HepG2 (cell line): ENCODE results near the gene AJM1. TPM values are rescaled to one million over a fixed set of nuclear protein-coding genes. Genes with fewer than 3 reads are reported as not detected.

ENCODE experiments used
- ARID4A ChIP-seq: sonication (generic); formaldehyde crosslinking; IDR thresholded peaks from 2 replicates; pipeline ENCODE4 v1.5.0; 2020; ENCODE audit warnings: mild to moderate bottlenecking, missing genetic modification reagents, borderline replicate concordance
- BRF2 ChIP-seq: sonication (generic); formaldehyde crosslinking; IDR thresholded peaks from 2 replicates; pipeline ENCODE4 v1.8.1; 2022; ENCODE audit warnings: mild to moderate bottlenecking, missing genetic modification reagents
- HOXA5 ChIP-seq: sonication (generic); formaldehyde crosslinking; IDR thresholded peaks from 2 replicates; pipeline ENCODE4 v1.4.0; 2020; ENCODE audit warnings: missing genetic modification reagents
- MED8 ChIP-seq: sonication (generic); formaldehyde crosslinking; IDR thresholded peaks from 2 replicates; pipeline ENCODE4 v1.8.1; 2023; ENCODE audit warnings: mild to moderate bottlenecking, missing genetic modification reagents; ENCODE audit not compliant: insufficient replicate concordance
- SP140L ChIP-seq: sonication (generic); formaldehyde crosslinking; IDR thresholded peaks from 2 replicates; pipeline ENCODE4 v1.4.0; 2020; ENCODE audit warnings: missing genetic modification reagents, borderline replicate concordance
- TGIF2 ChIP-seq: IDR thresholded peaks from 2 replicates; pipeline ENCODE4 v1.6.1; 2016; ENCODE audit warnings: control low read depth, missing compliant biosample characterization
- ZNF550 ChIP-seq: sonication (generic); formaldehyde crosslinking; IDR thresholded peaks from 2 replicates; pipeline ENCODE4 v1.4.0; 2020; ENCODE audit warnings: mild to moderate bottlenecking, missing genetic modification reagents, borderline replicate concordance
- ZNF556 ChIP-seq: sonication (generic); formaldehyde crosslinking; IDR thresholded peaks from 2 replicates; pipeline ENCODE4 v1.4.0; 2020; ENCODE audit warnings: mild to moderate bottlenecking, missing genetic modification reagents, borderline replicate concordance
- ZNF792 ChIP-seq: IDR thresholded peaks from 2 replicates; pipeline ENCODE4 v1.6.1; 2016
- polyA plus RNA-seq, 8 experiments: library from polyadenylated mRNA; depleted of rRNA in 3 of 8; stranded (reverse) in 7 of 8; unstranded in 1 of 8; fragments of >200 nt; fragmentation: Illumina TruSeq in 4 of 8; extraction: Trizol in 4 of 8; gene quantifications; 2 replicates each; pipeline versions ENCODE4 v1.2.1 to v1.2.3, GENCODE V29; 2011 to 2016; ENCODE audit warnings: low read depth in 4 of 8, missing spikeins in 1 of 8, mixed read lengths in 1 of 8; ENCODE audit not compliant: insufficient read depth in 1 of 8
- total RNA-seq, 5 experiments: library from RNA; depleted of rRNA; stranded (reverse); fragments of >200 nt; fragmentation: Illumina TruSeq; extraction: Trizol; gene quantifications; 2 replicates each; pipeline ENCODE4 v1.2.3, GENCODE V29; 2016; ENCODE audit warnings: low read depth in 1 of 5

The AJM1 gene
- total and polyA plus RNA-seq, 2 of the 13 experiments (the other 11 are each of a cell fraction or from before 2014, with no cell fraction given), result 1.1 to 1.2 TPM

DNA sequence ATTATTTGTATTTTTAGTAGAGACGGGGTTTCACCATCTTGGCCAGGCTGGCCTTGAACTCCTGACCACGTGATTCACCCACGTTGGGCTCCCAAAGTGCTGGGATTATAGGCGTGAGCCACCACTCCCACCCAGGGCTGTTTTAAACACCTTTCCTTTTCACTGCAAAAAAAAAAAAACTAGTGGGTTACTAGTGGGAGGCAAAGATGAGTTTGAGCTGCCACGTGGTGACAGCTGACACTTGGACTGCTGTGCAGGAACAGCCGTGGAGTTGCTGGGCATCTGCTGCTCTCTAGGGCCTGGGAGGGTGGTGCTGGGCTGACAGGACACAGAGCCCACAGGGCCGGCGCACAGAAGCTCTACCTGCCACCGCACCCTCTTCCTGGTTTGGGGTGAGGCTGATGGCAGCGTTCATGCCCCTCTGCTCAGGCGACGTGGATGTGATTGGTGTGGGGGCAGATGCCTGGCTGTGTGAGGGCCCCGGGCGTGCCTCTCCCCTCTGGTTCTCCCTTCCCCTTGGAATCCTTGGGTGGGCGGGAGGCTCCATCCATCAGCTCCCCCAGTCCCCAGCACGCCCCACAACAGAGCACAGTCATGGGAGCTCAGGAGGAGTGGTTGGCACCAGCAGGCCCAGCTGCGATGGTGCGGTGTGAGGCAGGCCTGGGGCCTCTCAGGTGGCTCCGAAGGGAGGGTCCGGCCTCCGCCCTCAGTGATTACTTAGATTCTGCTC, 17.6 kb upstream of the AJM1 start (continued):
- no peak for TF ChIP-seq ARID4A (CRISPR knock-in tag)
- no peak for TF ChIP-seq ZNF792 (CRISPR knock-in tag)
- TF ChIP-seq ZNF556 (CRISPR knock-in tag), result no peak
- TF ChIP-seq BRF2 (CRISPR knock-in tag), result no peak
- no peak for TF ChIP-seq MED8 (CRISPR knock-in tag)
- no peak for TF ChIP-seq HOXA5 (CRISPR knock-in tag)
- no peak for TF ChIP-seq ZNF550 (CRISPR knock-in tag)
- no peak for TF ChIP-seq SP140L (CRISPR knock-in tag)
- TF ChIP-seq TGIF2 (CRISPR knock-in tag), result no peak
